Keratinocyte (primary cell): ENCODE measurements around the gene TGFBI.

Source experiments
- EZH2 ChIP-seq: IDR thresholded peaks from one replicate; pipeline ENCODE4 v1.6.1; 2012; ENCODE audit warnings: inconsistent platforms, mild to moderate bottlenecking, low read length, moderate library complexity
- TF ChIP-seq, protein P1 (sequence below), 3 experiments: IDR thresholded peaks in 1 of 3; conservative IDR thresholded peaks in 1 of 3; optimal IDR thresholded peaks in 1 of 3; 2 replicates in 2 of 3; 3 replicates in 1 of 3; pipeline versions ENCODE3 to v1.5.1; 2011; ENCODE audit warnings: low read length in 3 of 3, mild to moderate bottlenecking in 3 of 3, moderate library complexity in 2 of 3, control low read depth in 1 of 3, inconsistent platforms in 1 of 3; ENCODE audit not compliant: insufficient read depth in 2 of 3; ENCODE audit errors: extremely low read depth in 1 of 3

DNA sequence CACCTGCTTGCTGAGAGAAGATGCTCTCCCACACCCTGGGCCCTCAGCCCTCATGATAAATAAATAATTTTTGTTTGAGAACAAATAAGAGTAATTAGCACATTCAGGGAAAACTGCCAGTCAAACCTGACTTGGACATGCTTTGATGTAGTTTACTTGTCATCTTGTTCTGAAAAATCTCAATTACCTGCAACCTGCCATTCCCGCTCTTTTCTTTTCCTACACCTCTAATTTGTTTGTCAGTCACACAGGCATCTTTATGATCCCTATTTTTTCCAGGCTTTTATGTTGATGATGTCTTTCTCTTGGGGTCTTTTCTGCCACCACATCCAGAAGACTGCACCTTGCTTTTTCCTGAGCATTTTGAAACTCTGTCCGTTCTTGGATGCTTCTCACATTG lies 28.6 kb upstream of the TGFBI start:
- TF ChIP-seq, protein P1, sequence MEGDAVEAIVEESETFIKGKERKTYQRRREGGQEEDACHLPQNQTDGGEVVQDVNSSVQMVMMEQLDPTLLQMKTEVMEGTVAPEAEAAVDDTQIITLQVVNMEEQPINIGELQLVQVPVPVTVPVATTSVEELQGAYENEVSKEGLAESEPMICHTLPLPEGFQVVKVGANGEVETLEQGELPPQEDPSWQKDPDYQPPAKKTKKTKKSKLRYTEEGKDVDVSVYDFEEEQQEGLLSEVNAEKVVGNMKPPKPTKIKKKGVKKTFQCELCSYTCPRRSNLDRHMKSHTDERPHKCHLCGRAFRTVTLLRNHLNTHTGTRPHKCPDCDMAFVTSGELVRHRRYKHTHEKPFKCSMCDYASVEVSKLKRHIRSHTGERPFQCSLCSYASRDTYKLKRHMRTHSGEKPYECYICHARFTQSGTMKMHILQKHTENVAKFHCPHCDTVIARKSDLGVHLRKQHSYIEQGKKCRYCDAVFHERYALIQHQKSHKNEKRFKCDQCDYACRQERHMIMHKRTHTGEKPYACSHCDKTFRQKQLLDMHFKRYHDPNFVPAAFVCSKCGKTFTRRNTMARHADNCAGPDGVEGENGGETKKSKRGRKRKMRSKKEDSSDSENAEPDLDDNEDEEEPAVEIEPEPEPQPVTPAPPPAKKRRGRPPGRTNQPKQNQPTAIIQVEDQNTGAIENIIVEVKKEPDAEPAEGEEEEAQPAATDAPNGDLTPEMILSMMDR (optimal IDR thresholded peaks at IDR 0.05 in 1 of 3, IDR thresholded peaks at IDR 0.05 in 1 of 3, conservative IDR thresholded peaks at IDR 0.05 in 1 of 3; ENCODE audit: extremely low read depth in 1 of 3, insufficient read depth in 2 of 3, low read length in 3 of 3), result no peak
- TF ChIP-seq EZH2, result no peak
